Measurements from ENCODE around the gene LMO4.

The LMO4 gene

GRCh38 chr1:87358219-87358618, 29.5 kb downstream of the LMO4 start:
- no peak for DNase-seq (ENCODE audit: low read depth, low spot score)

GRCh38 chr1:87359586-87359985, 30.9 kb downstream of the LMO4 start:
- DNase-seq (ENCODE audit: low read depth, low spot score): no peak

GRCh38 chr1:87362063-87362833, 33.6 kb downstream of the LMO4 start:
- no peak for DNase-seq (ENCODE audit: low read depth, low spot score)

- no peak for DNase-seq (ENCODE audit: low read depth, low spot score)
Observed at GRCh38 chr1:87362834-87363426, 34.2 kb downstream of the LMO4 start.

- no peak for DNase-seq (ENCODE audit: low read depth, low spot score)
Observed at GRCh38 chr1:87367549-87367948, 38.9 kb downstream of the LMO4 start.

- DNase-seq (ENCODE audit: low read depth, low spot score): no peak
Observed at GRCh38 chr1:87368907-87369306, 40.2 kb downstream of the LMO4 start.

- DNase-seq (ENCODE audit: low read depth, low spot score): no peak
Observed at GRCh38 chr1:87369736-87370478, 41.2 kb downstream of the LMO4 start.

- DNase-seq (ENCODE audit: low read depth, low spot score): no peak
Observed at GRCh38 chr1:87370544-87370943, 41.9 kb downstream of the LMO4 start.

- DNase-seq (ENCODE audit: low read depth, low spot score): no peak
Observed at GRCh38 chr1:87379306-87379705, 50.6 kb downstream of the LMO4 start.

- DNase-seq (ENCODE audit: low read depth, low spot score): no peak
Observed at GRCh38 chr1:87386217-87386790, 57.6 kb downstream of the LMO4 start.

GRCh38 chr1:87388411-87388810, 59.7 kb downstream of the LMO4 start:
- DNase-seq (ENCODE audit: low read depth, low spot score): no peak

- no peak for DNase-seq (ENCODE audit: low read depth, low spot score)
Observed at GRCh38 chr1:87389011-87389410, 60.3 kb downstream of the LMO4 start.

GRCh38 chr1:87389546-87389945, 60.9 kb downstream of the LMO4 start:
- DNase-seq (ENCODE audit: low read depth, low spot score): no peak

GRCh38 chr1:87392248-87393192, 63.8 kb downstream of the LMO4 start:
- DNase-seq (ENCODE audit: low read depth, low spot score): no peak

GRCh38 chr1:87393445-87394085, 64.9 kb downstream of the LMO4 start:
- no peak for DNase-seq (ENCODE audit: low read depth, low spot score)

GRCh38 chr1:87394513-87394912, 65.8 kb downstream of the LMO4 start:
- DNase-seq (ENCODE audit: low read depth, low spot score): no peak

GRCh38 chr1:87394982-87395381, 66.3 kb downstream of the LMO4 start:
- DNase-seq (ENCODE audit: low read depth, low spot score): no peak
